ENCODE measurements around the gene ZFPM1. TPM values are rescaled to one million over a fixed set of nuclear protein-coding genes. Genes with fewer than 3 reads are reported as not detected.

The ZFPM1 gene
- total and polyA plus RNA-seq, 2 of the 8 experiments (the other 6 are each of a cell fraction or from before 2014, with no cell fraction given): 0.74 to 4.8 TPM

GRCh38 chr16:88514526-88515232, 61.6 kb downstream of the ZFPM1 start:
- DNase-seq (ENCODE audit: low read depth in 1 of 2, low spot score in 2 of 2) (no peak), FAIRE-seq (no peak)
- TF ChIP-seq ASH2L (IDR thresholded peaks at IDR 0.05; ENCODE audit: low read length) (no peak), YY1 (IDR thresholded peaks at IDR 0.05; ENCODE audit: low read depth, low read length) (no peak), SP1 (IDR thresholded peaks at IDR 0.05; ENCODE audit: low read depth, low read length) (no peak), SRF (IDR thresholded peaks at IDR 0.05; ENCODE audit: low read depth, low read length) (no peak), KDM1A (IDR thresholded peaks at IDR 0.05; ENCODE audit: borderline replicate concordance, low read length) (no peak), CTCF (IDR thresholded peaks at IDR 0.05; ENCODE audit: control extremely low read depth in 1 of 3, insufficient read depth in 1 of 3, low read depth in 1 of 3, low read length in 3 of 3) (no peak), CBX5 (IDR thresholded peaks at IDR 0.05; ENCODE audit: low read depth, low read length) (no peak)
- Histone ChIP-seq H3K56ac (replicated peaks; ENCODE audit: insufficient read length, low read depth, low read length) (no peak overlapping the region), H4K91ac (replicated peaks; ENCODE audit: insufficient read length, low read length) (no peak overlapping the region), H3K36me3 (ENCODE audit: control insufficient read depth in 2 of 4, insufficient read depth in 4 of 4, low read length in 3 of 4) (no peaks in the 10 kb centered on the region), H2BK20ac (ENCODE audit: low read length) (no peak overlapping the region), H3K4me2 (ENCODE audit: insufficient read depth in 1 of 2, low read depth in 2 of 2, low read length in 2 of 2) (no peak overlapping the region), H3K18ac (ENCODE audit: extremely low read depth, low read length) (no peak overlapping the region), H3K14ac (ENCODE audit: insufficient read length) (no peak overlapping the region), H2BK5ac (ENCODE audit: low read depth, low read length) (no peak overlapping the region), H3K79me1 (ENCODE audit: low read depth, low read length) (no peaks in the 10 kb centered on the region), H4K20me1 (replicated peaks in 1 of 2; ENCODE audit: control insufficient read depth in 1 of 2, insufficient read depth in 2 of 2, low read length in 2 of 2) (peaks cover 0 to 5% of the 10 kb centered on the region in 2 experiments), H3K23ac (ENCODE audit: insufficient read length) (no peak overlapping the region), H3K4me3 (ENCODE audit: extremely low read depth in 1 of 4, insufficient read depth in 2 of 4, low read depth in 3 of 4, low read length in 4 of 4) (no peak overlapping the region), H3K4me1 (replicated peaks in 1 of 4; ENCODE audit: control insufficient read depth in 3 of 4, insufficient read depth in 4 of 4, low read length in 3 of 4) (no peaks in the 10 kb centered on the region; a peak in 1 of 7 replicates), H4K5ac (ENCODE audit: insufficient read length, low read depth, low read length) (no peak overlapping the region), H2BK120ac (replicated peaks; ENCODE audit: low read depth, low read length) (no peak overlapping the region), H3K23me2 (ENCODE audit: low read depth, low read length) (peaks cover 21% of the 10 kb centered on the region; the same call in 1 of the 2 replicates), H3K27me3 (replicated peaks in 1 of 4; ENCODE audit: control insufficient read depth in 3 of 4, extremely low read depth in 1 of 4, insufficient read depth in 3 of 4, low read length in 3 of 4) (no peaks in the 10 kb centered on the region), H2BK12ac (ENCODE audit: low read depth, low read length) (no peak overlapping the region), H4K8ac (ENCODE audit: extremely low read depth, insufficient read depth, low read length) (no peak overlapping the region; the same call in 1 of the 2 replicates), H3K4ac (replicated peaks; ENCODE audit: insufficient read length, low read depth, low read length) (no peak overlapping the region), H2AK5ac (ENCODE audit: low read depth, low read length) (no peak overlapping the region), H3K9me3 (ENCODE audit: insufficient read depth in 2 of 2, low read depth in 1 of 2, low read length in 1 of 2) (no peaks in the 10 kb centered on the region), H2BK15ac (ENCODE audit: low read length) (no peak overlapping the region), H3K27ac (ENCODE audit: low read depth, low read length) (no peak overlapping the region), H3K9ac (replicated peaks in 1 of 4; ENCODE audit: extremely low read depth in 1 of 4, low read depth in 3 of 4, low read length in 3 of 4) (no peak overlapping the region), H3K79me2 (ENCODE audit: control insufficient read depth in 1 of 2, insufficient read depth in 2 of 2, low read length in 2 of 2) (no peaks in the 10 kb centered on the region), H2AFZ (ENCODE audit: low read length) (no peak overlapping the region)
- WGBS, 2 experiments (ENCODE audit: extremely low coverage in 1 of 2, insufficient coverage in 1 of 2, insufficient read length in 1 of 2, insufficient replicate concordance in 2 of 2, low coverage in 1 of 2, low lambda C conversion rate in 2 of 2, missing lambda C conversion rate in 1 of 2): 84% methylated on average over 16 of the region's 19 CpGs; no CpG with 5 or more reads in 1 of the 2 experiments
- CTCF ChIA-PET (ENCODE audit: partially characterized antibody): interaction anchor here (0.9 to 1.9 kb wide), 5 partner anchors 10 to 47 kb away, joined by 3 to 4 read pairs (median 3); no protein-coding TSS in a partner anchor
- POLR2A ChIA-PET (ENCODE audit: partially characterized antibody): interaction anchor here (1.0 to 1.6 kb wide), 2 partner anchors 20 to 22 kb away, joined by 3 to 4 read pairs; no protein-coding TSS in a partner anchor
